B cell (primary cell): ENCODE data around the gene ATG4B.

ENCODE experiments used
- CTCF ChIP-seq: fragments of 200-600 bp; IDR thresholded peaks from one replicate; pipeline ENCODE4 v1.8.0; 2022; ENCODE audit warnings: antibody characterized with exemption, mild to moderate bottlenecking
- EZH2 ChIP-seq: IDR thresholded peaks from 2 replicates; pipeline ENCODE4 v1.6.1; 2012; ENCODE audit warnings: borderline replicate concordance, low read depth, mild to moderate bottlenecking, moderate library complexity, low read length; ENCODE audit not compliant: insufficient read depth, poor library complexity, severe bottlenecking

- TF ChIP-seq CTCF (no peak), EZH2 (no peak)
These were observed 83.1 kb downstream of the ATG4B start for GRCh38 chr2:241720560-241720959.
